ENCODE measurements around the gene PTH1R.

DNA sequence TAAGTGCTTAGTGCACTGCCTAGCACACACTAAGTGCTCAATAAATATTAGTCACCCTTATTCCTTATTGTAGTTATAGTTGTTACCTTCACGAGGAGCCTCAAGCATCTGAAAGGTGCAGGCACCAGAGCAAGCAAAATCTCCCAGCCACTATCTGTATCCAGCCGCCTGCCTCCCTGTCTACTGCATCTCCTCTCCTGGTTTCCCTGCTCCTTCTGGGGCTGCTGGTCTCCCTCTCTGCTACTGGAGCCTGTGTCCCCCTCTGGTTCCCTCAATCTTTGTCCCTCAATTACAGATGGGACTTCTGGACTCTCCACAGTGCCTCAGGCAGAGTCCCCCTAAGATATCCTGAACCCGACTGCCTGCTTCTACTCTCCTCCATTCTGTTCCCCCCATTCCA is 33.1 kb upstream of the PTH1R start:
- TF ChIP-seq GATA3 (IDR thresholded peaks at IDR 0.05; ENCODE audit: low read depth, low read length), result no peak
- TF ChIP-seq GATA2 (IDR thresholded peaks at IDR 0.05; ENCODE audit: low read depth, low read length), result no peak

All from SH-SY5Y (cell line).